GM21381 (cell line): Measurements from ENCODE around the gene GAMT.

Experiments used
- ATAC-seq: cut with Tn5 transposase; IDR thresholded peaks from one replicate; pipeline ENCODE4 v1.9.1; 2021; ENCODE audit warnings: mild to moderate bottlenecking, moderate library complexity; ENCODE audit not compliant: unreplicated experiment

Gene GAMT

GRCh38 chr19:1366899-1367870 lies 34.2 kb downstream of the GAMT start:
- no peak for ATAC-seq

GRCh38 chr19:1366296-1366695 lies 35.0 kb downstream of the GAMT start:
- no peak for ATAC-seq

- no peak for ATAC-seq
These were observed 35.7 kb downstream of the GAMT start for GRCh38 chr19:1365319-1366269.

DNA sequence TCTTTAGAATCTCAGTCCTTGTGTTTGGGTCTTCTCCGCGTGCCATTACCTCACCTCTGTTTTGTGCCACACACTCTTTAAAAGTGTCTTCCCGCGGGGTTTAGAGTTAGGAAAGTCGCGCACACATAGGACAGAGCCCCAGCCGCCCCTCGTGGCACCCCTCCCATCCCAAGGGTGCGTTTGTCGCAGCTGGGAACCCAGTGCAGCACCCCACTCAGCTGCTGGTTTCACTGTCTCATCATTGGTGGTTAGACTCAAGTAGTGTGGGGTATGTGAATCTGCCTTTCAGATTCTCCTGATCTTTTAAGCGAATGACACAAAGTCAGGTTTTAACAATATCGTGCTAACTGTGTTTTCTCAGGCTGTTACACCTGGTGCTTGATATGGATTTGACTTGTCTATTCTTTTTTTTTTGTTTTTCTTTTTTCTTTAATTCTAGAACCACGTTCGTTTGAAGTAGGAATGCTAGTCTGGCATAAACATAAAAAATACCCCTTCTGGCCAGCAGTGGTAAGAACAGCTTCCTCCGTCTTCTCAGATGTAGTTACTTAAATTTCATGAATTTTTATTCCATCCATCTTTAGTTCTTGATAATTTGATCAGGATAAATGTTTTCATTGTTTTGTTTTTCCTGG lies 37.2 kb downstream of the GAMT start:
- ATAC-seq: no peak

- no peak for ATAC-seq
These were observed 37.7 kb downstream of the GAMT start for GRCh38 chr19:1363599-1363998.

- no peak for ATAC-seq
These were observed 38.7 kb downstream of the GAMT start for GRCh38 chr19:1362387-1363257.

- no peak for ATAC-seq
These were observed 39.5 kb downstream of the GAMT start for GRCh38 chr19:1361601-1362386.

GRCh38 chr19:1360818-1361461 lies 40.4 kb downstream of the GAMT start:
- ATAC-seq: no peak

DNA sequence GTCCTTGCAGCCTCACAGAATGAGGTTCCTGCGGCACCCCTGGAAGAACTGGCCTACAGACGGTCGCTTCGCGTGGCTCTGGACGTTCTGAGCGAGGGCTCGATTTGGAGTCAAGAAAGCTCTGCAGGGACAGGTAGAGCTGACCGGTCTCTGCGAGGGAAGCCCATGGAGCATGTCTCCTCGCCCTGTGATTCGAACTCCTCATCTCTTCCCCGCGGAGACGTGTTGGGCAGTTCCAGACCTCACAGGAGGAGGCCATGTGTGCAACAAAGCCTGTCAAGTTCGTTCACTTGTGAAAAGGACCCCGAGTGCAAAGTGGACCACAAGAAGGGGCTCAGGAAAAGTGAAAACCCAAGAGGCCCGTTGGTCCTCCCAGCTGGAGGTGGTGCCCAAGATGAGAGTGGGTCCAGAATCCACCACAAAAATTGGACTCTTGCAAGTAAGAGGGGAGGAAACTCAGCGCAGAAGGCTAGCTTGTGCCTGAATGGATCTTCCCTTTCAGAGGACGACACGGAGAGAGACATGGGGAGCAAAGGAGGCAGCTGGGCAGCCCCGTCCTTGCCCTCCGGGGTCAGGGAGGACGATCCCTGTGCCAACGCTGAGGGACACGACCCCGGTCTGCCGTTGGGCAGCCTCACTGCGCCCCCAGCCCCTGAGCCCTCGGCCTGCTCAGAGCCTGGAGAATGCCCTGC lies 41.1 kb downstream of the GAMT start:
- no peak for ATAC-seq

GRCh38 chr19:1357531-1358109 lies 43.7 kb downstream of the GAMT start:
- no peak for ATAC-seq

- no peak for ATAC-seq
These were observed 44.9 kb downstream of the GAMT start for GRCh38 chr19:1356508-1356865.

- no peak for ATAC-seq
These were observed 45.5 kb downstream of the GAMT start for GRCh38 chr19:1355568-1356507.

GRCh38 chr19:1354970-1355567 lies 46.3 kb downstream of the GAMT start:
- no peak for ATAC-seq

- ATAC-seq: no peak
These were observed 48.2 kb downstream of the GAMT start for GRCh38 chr19:1353144-1353543.

GRCh38 chr19:1351381-1351851 lies 49.9 kb downstream of the GAMT start:
- ATAC-seq: no peak

DNA sequence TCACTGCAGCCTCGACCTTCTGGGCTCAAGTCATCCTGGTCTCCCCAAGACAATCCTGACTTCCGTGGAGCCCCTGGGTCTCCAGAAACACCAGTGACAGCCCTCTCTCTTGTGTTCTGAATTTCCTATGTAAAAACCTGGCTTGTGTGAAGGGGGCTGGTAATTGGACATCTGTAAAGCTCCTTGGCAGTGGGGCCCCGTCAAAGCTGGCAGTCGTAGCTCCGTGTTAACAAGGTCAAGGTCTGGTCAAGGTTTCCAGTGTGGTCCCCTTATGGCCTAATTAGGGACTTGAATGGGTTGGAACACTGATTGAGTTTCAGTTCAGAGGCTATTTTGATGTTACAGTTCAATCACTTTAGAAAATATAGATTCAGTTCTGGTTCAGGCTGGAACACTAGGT lies 50.5 kb downstream of the GAMT start:
- no peak for ATAC-seq
